OCI-LY1 (cell line): Measurements from ENCODE around the gene RALY.

Source experiments
- CTCF ChIP-seq: fragments of 200-600 bp; sonication (generic), shearing (Covaris generic); IDR thresholded peaks from 2 replicates; pipeline ENCODE4 v1.5.1; 2017; ENCODE audit warnings: mild to moderate bottlenecking, antibody characterized with exemption, low read length, moderate library complexity, mixed read lengths
- EZH2 ChIP-seq: fragments of 200-600 bp; sonication (generic), shearing (Covaris generic); IDR thresholded peaks from 2 replicates; pipeline ENCODE4 v1.8.0; 2017; ENCODE audit warnings: borderline replicate concordance, mixed run types, mild to moderate bottlenecking, antibody characterized with exemption, low read length, moderate library complexity, mixed read lengths

GRCh38 chr20:33991502-33991901 lies 2.2 kb upstream of the RALY start:
- TF ChIP-seq CTCF (no peak), EZH2 (no peak)
